Measurements from ENCODE around the gene NFYC.

Gene NFYC

GRCh38 chr1:40687661-40688060 is 3.8 kb upstream of the NFYC start:
- Histone ChIP-seq H3K9ac (ENCODE audit: low read length in 5 of 5) (no peak overlapping the region), H3K4me3 (ENCODE audit: low read depth in 1 of 5, low read length in 5 of 5) (no peak overlapping the region), H3K9me3 (ENCODE audit: control insufficient read depth in 5 of 5, low read length in 5 of 5) (no peaks in the 10 kb centered on the region), H3K36me3 (ENCODE audit: control insufficient read depth in 5 of 5, insufficient read depth in 5 of 5, low read length in 5 of 5) (peaks cover 0 to 5% (median 0%) of the 10 kb centered on the region in 5 donors), H3K4me1 (ENCODE audit: control insufficient read depth in 5 of 5, insufficient read depth in 5 of 5, low read length in 5 of 5) (peaks cover 0 to 15% (median 12%) of the 10 kb centered on the region in 5 donors), H3K27me3 (ENCODE audit: control insufficient read depth in 5 of 5, insufficient read depth in 4 of 5, low read length in 5 of 5) (no peaks in the 10 kb centered on the region), H3K27ac (ENCODE audit: low read depth, low read length) (no peak overlapping the region)

GRCh38 chr1:40689737-40690136 is 1.8 kb upstream of the NFYC start:
- Histone ChIP-seq H3K9ac (ENCODE audit: low read length in 5 of 5) (no peak overlapping the region), H3K36me3 (ENCODE audit: control insufficient read depth in 5 of 5, insufficient read depth in 5 of 5, low read length in 5 of 5) (peaks cover 0 to 5% (median 0%) of the 10 kb centered on the region in 5 donors), H3K4me3 (ENCODE audit: low read depth in 1 of 5, low read length in 5 of 5) (no peak overlapping the region), H3K27me3 (ENCODE audit: control insufficient read depth in 5 of 5, insufficient read depth in 4 of 5, low read length in 5 of 5) (no peaks in the 10 kb centered on the region), H3K27ac (ENCODE audit: low read depth, low read length) (no peak overlapping the region), H3K9me3 (ENCODE audit: control insufficient read depth in 5 of 5, low read length in 5 of 5) (no peaks in the 10 kb centered on the region), H3K4me1 (ENCODE audit: control insufficient read depth in 5 of 5, insufficient read depth in 5 of 5, low read length in 5 of 5) (peaks cover 0 to 24% (median 21%) of the 10 kb centered on the region in 5 donors)

- no peaks in the 10 kb centered on the region for H3K27me3 ChIP-seq (ENCODE audit: control insufficient read depth in 5 of 5, insufficient read depth in 4 of 5, low read length in 5 of 5)
- H3K9ac ChIP-seq (ENCODE audit: low read length in 5 of 5), result peak overlapping the region; percentile 29 to 99 (median 79)
- H3K36me3 ChIP-seq (ENCODE audit: control insufficient read depth in 5 of 5, insufficient read depth in 5 of 5, low read length in 5 of 5), result peaks cover 0 to 5% (median 0%) of the 10 kb centered on the region in 5 donors
- peak overlapping the region; percentile 76 to 90 (median 84) for H3K4me3 ChIP-seq (ENCODE audit: low read depth in 1 of 5, low read length in 5 of 5)
- H3K27ac ChIP-seq (ENCODE audit: low read depth, low read length), result peak overlapping the region; percentile 93
- peaks cover 0 to 24% (median 21%) of the 10 kb centered on the region in 5 donors for H3K4me1 ChIP-seq (ENCODE audit: control insufficient read depth in 5 of 5, insufficient read depth in 5 of 5, low read length in 5 of 5)
- H3K9me3 ChIP-seq (ENCODE audit: control insufficient read depth in 5 of 5, low read length in 5 of 5), result no peaks in the 10 kb centered on the region
Measured at GRCh38 chr1:40690771-40691537, 550 bp upstream of the NFYC start.

GRCh38 chr1:40692429-40692895 is 958 bp downstream of the NFYC start:
- no peaks in the 10 kb centered on the region for H3K9me3 ChIP-seq (ENCODE audit: control insufficient read depth in 5 of 5, low read length in 5 of 5)
- peak overlapping the region; percentile 48 to 99 (median 92) for H3K9ac ChIP-seq (ENCODE audit: low read length in 5 of 5)
- H3K4me3 ChIP-seq (ENCODE audit: low read depth in 1 of 5, low read length in 5 of 5), result peak overlapping the region; percentile 76 to 97 (median 84)
- peaks cover 0 to 24% (median 21%) of the 10 kb centered on the region in 5 donors for H3K4me1 ChIP-seq (ENCODE audit: control insufficient read depth in 5 of 5, insufficient read depth in 5 of 5, low read length in 5 of 5)
- peak overlapping the region; percentile 93 for H3K27ac ChIP-seq (ENCODE audit: low read depth, low read length)
- no peaks in the 10 kb centered on the region for H3K36me3 ChIP-seq (ENCODE audit: control insufficient read depth in 5 of 5, insufficient read depth in 5 of 5, low read length in 5 of 5)
- H3K27me3 ChIP-seq (ENCODE audit: control insufficient read depth in 5 of 5, insufficient read depth in 4 of 5, low read length in 5 of 5), result no peaks in the 10 kb centered on the region

GRCh38 chr1:40693425-40693824 is 1.9 kb downstream of the NFYC start:
- Histone ChIP-seq H3K4me1 (ENCODE audit: control insufficient read depth in 5 of 5, insufficient read depth in 5 of 5, low read length in 5 of 5) (peaks cover 0 to 24% (median 21%) of the 10 kb centered on the region in 5 donors), H3K36me3 (ENCODE audit: control insufficient read depth in 5 of 5, insufficient read depth in 5 of 5, low read length in 5 of 5) (no peaks in the 10 kb centered on the region), H3K4me3 (ENCODE audit: low read depth in 1 of 5, low read length in 5 of 5) (no peak overlapping the region), H3K9ac (ENCODE audit: low read length in 5 of 5) (no peak overlapping the region), H3K9me3 (ENCODE audit: control insufficient read depth in 5 of 5, low read length in 5 of 5) (no peaks in the 10 kb centered on the region), H3K27me3 (ENCODE audit: control insufficient read depth in 5 of 5, insufficient read depth in 4 of 5, low read length in 5 of 5) (no peaks in the 10 kb centered on the region), H3K27ac (ENCODE audit: low read depth, low read length) (no peak overlapping the region)

- Histone ChIP-seq H3K27me3 (ENCODE audit: control insufficient read depth in 5 of 5, insufficient read depth in 4 of 5, low read length in 5 of 5) (no peaks in the 10 kb centered on the region), H3K27ac (ENCODE audit: low read depth, low read length) (no peak overlapping the region), H3K9me3 (ENCODE audit: control insufficient read depth in 5 of 5, low read length in 5 of 5) (no peaks in the 10 kb centered on the region), H3K36me3 (ENCODE audit: control insufficient read depth in 5 of 5, insufficient read depth in 5 of 5, low read length in 5 of 5) (no peaks in the 10 kb centered on the region), H3K9ac (ENCODE audit: low read length in 5 of 5) (no peak overlapping the region), H3K4me1 (ENCODE audit: control insufficient read depth in 5 of 5, insufficient read depth in 5 of 5, low read length in 5 of 5) (peaks cover 0 to 30% (median 24%) of the 10 kb centered on the region in 5 donors), H3K4me3 (ENCODE audit: low read depth in 1 of 5, low read length in 5 of 5) (no peak overlapping the region)
Measured at GRCh38 chr1:40694353-40694874, 2.9 kb downstream of the NFYC start.

- no peak overlapping the region for H3K27ac ChIP-seq (ENCODE audit: low read depth, low read length)
- H3K4me1 ChIP-seq (ENCODE audit: control insufficient read depth in 5 of 5, insufficient read depth in 5 of 5, low read length in 5 of 5), result peaks cover 0 to 29% (median 22%) of the 10 kb centered on the region in 5 donors
Measured at GRCh38 chr1:40696294-40696693, 4.8 kb downstream of the NFYC start.

GRCh38 chr1:40697436-40697835 is 5.9 kb downstream of the NFYC start:
- Histone ChIP-seq H3K27ac (ENCODE audit: low read depth, low read length) (no peak overlapping the region), H3K9ac (ENCODE audit: low read length in 5 of 5) (no peak overlapping the region), H3K27me3 (ENCODE audit: control insufficient read depth in 5 of 5, insufficient read depth in 4 of 5, low read length in 5 of 5) (no peaks in the 10 kb centered on the region), H3K9me3 (ENCODE audit: control insufficient read depth in 5 of 5, low read length in 5 of 5) (no peaks in the 10 kb centered on the region), H3K4me3 (ENCODE audit: low read depth in 1 of 5, low read length in 5 of 5) (no peak overlapping the region), H3K36me3 (ENCODE audit: control insufficient read depth in 5 of 5, insufficient read depth in 5 of 5, low read length in 5 of 5) (no peaks in the 10 kb centered on the region), H3K4me1 (ENCODE audit: control insufficient read depth in 5 of 5, insufficient read depth in 5 of 5, low read length in 5 of 5) (peaks cover 0 to 24% (median 19%) of the 10 kb centered on the region in 5 donors)

More at GRCh38 chr1:40696294-40696693, 4.8 kb downstream of the NFYC start:
- H3K36me3 ChIP-seq (ENCODE audit: control insufficient read depth in 5 of 5, insufficient read depth in 5 of 5, low read length in 5 of 5), result no peaks in the 10 kb centered on the region
- no peak overlapping the region for H3K9ac ChIP-seq (ENCODE audit: low read length in 5 of 5)
- no peaks in the 10 kb centered on the region for H3K9me3 ChIP-seq (ENCODE audit: control insufficient read depth in 5 of 5, low read length in 5 of 5)
- no peak overlapping the region for H3K4me3 ChIP-seq (ENCODE audit: low read depth in 1 of 5, low read length in 5 of 5)
- H3K27me3 ChIP-seq (ENCODE audit: control insufficient read depth in 5 of 5, insufficient read depth in 4 of 5, low read length in 5 of 5), result no peaks in the 10 kb centered on the region

- Histone ChIP-seq H3K9ac (ENCODE audit: low read length in 5 of 5) (no peak overlapping the region), H3K4me3 (ENCODE audit: low read depth in 1 of 5, low read length in 5 of 5) (no peak overlapping the region), H3K27ac (ENCODE audit: low read depth, low read length) (no peak overlapping the region), H3K27me3 (ENCODE audit: control insufficient read depth in 5 of 5, insufficient read depth in 4 of 5, low read length in 5 of 5) (no peaks in the 10 kb centered on the region), H3K4me1 (ENCODE audit: control insufficient read depth in 5 of 5, insufficient read depth in 5 of 5, low read length in 5 of 5) (peaks cover 0 to 14% (median 10%) of the 10 kb centered on the region in 5 donors), H3K36me3 (ENCODE audit: control insufficient read depth in 5 of 5, insufficient read depth in 5 of 5, low read length in 5 of 5) (no peaks in the 10 kb centered on the region), H3K9me3 (ENCODE audit: control insufficient read depth in 5 of 5, low read length in 5 of 5) (no peaks in the 10 kb centered on the region)
Measured at GRCh38 chr1:40699787-40700186, 8.3 kb downstream of the NFYC start.

GRCh38 chr1:40701684-40702083 is 10.2 kb downstream of the NFYC start:
- H3K4me1 ChIP-seq (ENCODE audit: control insufficient read depth in 5 of 5, insufficient read depth in 5 of 5, low read length in 5 of 5), result peaks cover 0 to 14% (median 10%) of the 10 kb centered on the region in 5 donors
- H3K36me3 ChIP-seq (ENCODE audit: control insufficient read depth in 5 of 5, insufficient read depth in 5 of 5, low read length in 5 of 5), result no peaks in the 10 kb centered on the region
- no peaks in the 10 kb centered on the region for H3K9me3 ChIP-seq (ENCODE audit: control insufficient read depth in 5 of 5, low read length in 5 of 5)
- no peak overlapping the region for H3K27ac ChIP-seq (ENCODE audit: low read depth, low read length)
- no peak overlapping the region for H3K9ac ChIP-seq (ENCODE audit: low read length in 5 of 5)
- no peaks in the 10 kb centered on the region for H3K27me3 ChIP-seq (ENCODE audit: control insufficient read depth in 5 of 5, insufficient read depth in 4 of 5, low read length in 5 of 5)
- no peak overlapping the region for H3K4me3 ChIP-seq (ENCODE audit: low read depth in 1 of 5, low read length in 5 of 5)

Measured in subcutaneous abdominal adipose tissue (tissue), 5 donors.